ENCODE results near the gene FNDC3B.

DNA sequence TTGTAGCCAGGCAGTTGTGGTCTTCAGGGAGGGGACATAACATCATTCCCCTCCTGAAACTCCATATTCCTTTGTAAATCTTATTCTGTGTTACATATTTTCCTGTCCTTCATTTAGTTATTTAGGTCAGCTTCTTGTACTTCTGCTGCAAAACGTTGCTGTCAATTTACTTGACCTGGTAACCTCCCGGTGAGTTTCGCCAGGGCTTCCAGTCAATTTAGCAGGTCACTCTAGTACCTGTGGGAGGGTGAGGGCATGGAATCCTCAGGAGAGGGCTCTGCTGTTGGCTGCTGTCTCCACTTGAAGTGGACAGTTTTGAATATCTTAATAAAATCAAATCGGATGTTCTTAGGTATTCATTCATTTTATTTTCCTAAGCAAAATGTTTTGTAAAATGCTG lies 29.6 kb downstream of the FNDC3B start:
- TF ChIP-seq, protein P1, sequence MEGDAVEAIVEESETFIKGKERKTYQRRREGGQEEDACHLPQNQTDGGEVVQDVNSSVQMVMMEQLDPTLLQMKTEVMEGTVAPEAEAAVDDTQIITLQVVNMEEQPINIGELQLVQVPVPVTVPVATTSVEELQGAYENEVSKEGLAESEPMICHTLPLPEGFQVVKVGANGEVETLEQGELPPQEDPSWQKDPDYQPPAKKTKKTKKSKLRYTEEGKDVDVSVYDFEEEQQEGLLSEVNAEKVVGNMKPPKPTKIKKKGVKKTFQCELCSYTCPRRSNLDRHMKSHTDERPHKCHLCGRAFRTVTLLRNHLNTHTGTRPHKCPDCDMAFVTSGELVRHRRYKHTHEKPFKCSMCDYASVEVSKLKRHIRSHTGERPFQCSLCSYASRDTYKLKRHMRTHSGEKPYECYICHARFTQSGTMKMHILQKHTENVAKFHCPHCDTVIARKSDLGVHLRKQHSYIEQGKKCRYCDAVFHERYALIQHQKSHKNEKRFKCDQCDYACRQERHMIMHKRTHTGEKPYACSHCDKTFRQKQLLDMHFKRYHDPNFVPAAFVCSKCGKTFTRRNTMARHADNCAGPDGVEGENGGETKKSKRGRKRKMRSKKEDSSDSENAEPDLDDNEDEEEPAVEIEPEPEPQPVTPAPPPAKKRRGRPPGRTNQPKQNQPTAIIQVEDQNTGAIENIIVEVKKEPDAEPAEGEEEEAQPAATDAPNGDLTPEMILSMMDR (IDR thresholded peaks at IDR 0.05; ENCODE audit: low read depth, low read length): no peak
- no peak for TF ChIP-seq EZH2phosphoT487 (IDR thresholded peaks at IDR 0.05; ENCODE audit: low read depth)

Data from OCI-LY3 (cell line).